K562 (cell line): ENCODE measurements around the gene R3HDM2. TPM values are rescaled to one million over a fixed set of nuclear protein-coding genes. Genes with fewer than 3 reads are reported as not detected.

ENCODE experiments used
- CHAMP1 ChIP-seq: fragments of 450-650 bp; IDR thresholded peaks from 2 replicates; pipeline ENCODE4 v1.6.1; 2016; ENCODE audit warnings: mild to moderate bottlenecking
- ESRRB ChIP-seq: fragments of 250-450 bp; sonication (Bioruptor Pico); IDR thresholded peaks from 2 replicates; pipeline ENCODE4 v1.5.0; 2020; ENCODE audit warnings: mild to moderate bottlenecking, moderate library complexity, borderline replicate concordance
- ETV5 ChIP-seq: sonication (generic); formaldehyde crosslinking; IDR thresholded peaks from 2 replicates; pipeline ENCODE4 v1.4.0; 2020; ENCODE audit warnings: low read depth, mild to moderate bottlenecking, missing genetic modification reagents
- FOXA3 ChIP-seq, 2 experiments: fragments of 450-650 bp in 1 of 2; sonication (generic) in 1 of 2; formaldehyde crosslinking; IDR thresholded peaks in 1 of 2; conservative IDR thresholded peaks in 1 of 2; 2 replicates each; pipeline versions ENCODE4 v1.4.0 to v1.8.0; 2020 to 2022; ENCODE audit warnings: mild to moderate bottlenecking in 2 of 2, missing genetic modification reagents in 1 of 2
- HDAC3 ChIP-seq: fragments of 450-650 bp; IDR thresholded peaks from 2 replicates; pipeline ENCODE4 v1.6.1; 2018; ENCODE audit warnings: borderline replicate concordance, mild to moderate bottlenecking, moderate library complexity; ENCODE audit not compliant: partially characterized antibody
- HDAC6 ChIP-seq: IDR thresholded peaks from 2 replicates; pipeline ENCODE4 v1.6.1; 2012; ENCODE audit warnings: low read depth, mild to moderate bottlenecking, control low read depth, inconsistent platforms, low read length, moderate library complexity
- KDM2B ChIP-seq: fragments of 250-450 bp; sonication (Bioruptor Pico); IDR thresholded peaks from 2 replicates; pipeline ENCODE4 v1.8.0; 2021; ENCODE audit warnings: mild to moderate bottlenecking, moderate library complexity
- L3MBTL2 ChIP-seq: fragments of 450-650 bp; IDR thresholded peaks from 2 replicates; pipeline ENCODE4 v1.6.1; 2016; ENCODE audit warnings: mild to moderate bottlenecking, moderate library complexity
- NUFIP1 ChIP-seq: fragments of 450-650 bp; IDR thresholded peaks from 2 replicates; pipeline ENCODE4 v1.6.1; 2018; ENCODE audit not compliant: partially characterized antibody
- SMAD1 ChIP-seq: fragments of 150-350 bp; IDR thresholded peaks from 2 replicates; pipeline ENCODE4 v1.6.1; 2014; ENCODE audit warnings: low read length, low read depth; ENCODE audit not compliant: partially characterized antibody
- SRSF7 ChIP-seq: fragments of 200-400 bp; formaldehyde crosslinking; optimal IDR thresholded peaks from 2 replicates; pipeline ENCODE3; 2017; ENCODE audit warnings: mild to moderate bottlenecking, low read depth, low read length
- TARDBP ChIP-seq: fragments of 450-650 bp; IDR thresholded peaks from 2 replicates; pipeline ENCODE4 v1.6.1; 2016
- THRAP3 ChIP-seq: fragments of 450-650 bp; IDR thresholded peaks from 2 replicates; pipeline ENCODE4 v1.6.1; 2016; ENCODE audit warnings: mild to moderate bottlenecking, inconsistent platforms, borderline replicate concordance
- TRIM28 ChIP-seq: fragments of 450-650 bp; IDR thresholded peaks from 2 replicates; pipeline ENCODE4 v1.6.1; 2017
- WHSC1 ChIP-seq: IDR thresholded peaks from one replicate; pipeline ENCODE4 v1.6.1; 2012; ENCODE audit warnings: low read length, control low read depth, inconsistent platforms
- ZBTB26 ChIP-seq: fragments of 450-650 bp; formaldehyde crosslinking; IDR thresholded peaks from 2 replicates; pipeline ENCODE4 v1.4.0; 2022; ENCODE audit warnings: missing genetic modification characterization
- ZNF175 ChIP-seq: fragments of 200-800 bp; sonication (Bioruptor generic); IDR thresholded peaks from 2 replicates; pipeline ENCODE4 v1.6.1; 2016; ENCODE audit warnings: low read depth, mild to moderate bottlenecking, missing genetic modification characterization, missing compliant biosample characterization
- ZNF586 ChIP-seq: fragments of 450-650 bp; formaldehyde crosslinking; conservative IDR thresholded peaks from 2 replicates; pipeline ENCODE4 v1.4.0; 2020; ENCODE audit warnings: mild to moderate bottlenecking, moderate library complexity
- ZNF695 ChIP-seq: fragments of 450-650 bp; formaldehyde crosslinking; IDR thresholded peaks from 2 replicates; pipeline ENCODE4 v1.4.0; 2020; ENCODE audit warnings: mild to moderate bottlenecking, moderate library complexity
- ZNF696 ChIP-seq: fragments of 250-450 bp; sonication (Bioruptor Pico); conservative IDR thresholded peaks from 2 replicates; pipeline ENCODE4 v1.4.0; 2020; ENCODE audit warnings: mild to moderate bottlenecking, moderate library complexity
- polyA plus RNA-seq, 8 experiments: library from polyadenylated mRNA; depleted of rRNA in 4 of 8; stranded (reverse) in 5 of 8; unstranded in 3 of 8; fragments of >200 nt; fragmentation: Nextera tagmentation in 2 of 8; fragmentation: Illumina TruSeq in 1 of 8; extraction: Ambion mirVana in 2 of 8; extraction: Trizol in 1 of 8; gene quantifications; 2 replicates each; pipeline versions ENCODE4 v1.2.1 to v1.2.3, GENCODE V29; 2011 to 2014; ENCODE audit warnings: inconsistent platforms in 1 of 8, missing spikeins in 1 of 8
- total RNA-seq, 7 experiments: library from RNA; depleted of rRNA in 6 of 7; stranded (reverse); fragments of >200 nt in 6 of 7; fragmentation: Illumina TruSeq in 2 of 7; extraction: Trizol in 2 of 7; gene quantifications; 2 replicates each; pipeline versions ENCODE4 v1.2.1 to v1.2.3, GENCODE V29; 2011 to 2021; ENCODE audit warnings: low replicate concordance in 1 of 7
- TF ChIP-seq, protein P1 (sequence below): fragments of 250-450 bp; sonication (Bioruptor Pico); IDR thresholded peaks from 2 replicates; pipeline ENCODE4 v1.8.0; 2021; ENCODE audit warnings: moderate library complexity, mild to moderate bottlenecking, inconsistent platforms
- TF ChIP-seq, protein P2 (sequence below): fragments of 250-450 bp; sonication (Bioruptor Pico); IDR thresholded peaks from 2 replicates; pipeline ENCODE4 v1.8.0; 2021; ENCODE audit warnings: borderline replicate concordance, mild to moderate bottlenecking, moderate library complexity; ENCODE audit not compliant: poor library complexity, severe bottlenecking
- TF ChIP-seq, protein P3 (sequence below): fragments of 450-650 bp; conservative IDR thresholded peaks from 2 replicates; pipeline ENCODE4 v1.6.1; 2016; ENCODE audit warnings: missing genetic modification characterization, low read depth, mild to moderate bottlenecking, control low read depth, missing compliant biosample characterization

R3HDM2 gene
- total and polyA plus RNA-seq, 9 of the 15 experiments (the other 6 are each of a cell fraction or from before 2014, with no cell fraction given): 3.3 to 18.8 (median 9.0) TPM

- TF ChIP-seq ZNF175 (CRISPR knock-in tag) (peak; percentile 55; the same call in 1 of the 2 replicates), L3MBTL2 (peak; percentile 89), FOXA3 (CRISPR knock-in tag; conservative IDR thresholded peaks at IDR 0.05 in 1 of 2, IDR thresholded peaks at IDR 0.05 in 1 of 2) (no peak), ZNF586 (no peak), KDM2B (no peak), WHSC1 (no peak), ZNF695 (CRISPR knock-in tag) (no peak), HDAC6 (no peak), ZBTB26 (CRISPR knock-in tag) (no peak), ETV5 (CRISPR knock-in tag) (no peak), NUFIP1 (no peak), SRSF7 (no peak), TRIM28 (no peak), HDAC3 (no peak), CHAMP1 (0 out of 2 replicates have a peak, but pooled peaks have one; percentile 45), THRAP3 (no peak), TARDBP (no peak), ESRRB (CRISPR knock-in tag) (no peak), SMAD1 (no peak), ZNF696 (CRISPR knock-in tag) (no peak)
- TF ChIP-seq, protein P1, sequence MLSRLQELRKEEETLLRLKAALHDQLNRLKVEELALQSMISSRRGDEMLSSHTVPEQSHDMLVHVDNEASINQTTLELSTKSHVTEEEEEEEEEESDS (CRISPR knock-in tag): no peak
- TF ChIP-seq, protein P2, sequence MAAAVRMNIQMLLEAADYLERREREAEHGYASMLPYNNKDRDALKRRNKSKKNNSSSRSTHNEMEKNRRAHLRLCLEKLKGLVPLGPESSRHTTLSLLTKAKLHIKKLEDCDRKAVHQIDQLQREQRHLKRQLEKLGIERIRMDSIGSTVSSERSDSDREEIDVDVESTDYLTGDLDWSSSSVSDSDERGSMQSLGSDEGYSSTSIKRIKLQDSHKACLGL (CRISPR knock-in tag): no peak
- TF ChIP-seq, protein P3, sequence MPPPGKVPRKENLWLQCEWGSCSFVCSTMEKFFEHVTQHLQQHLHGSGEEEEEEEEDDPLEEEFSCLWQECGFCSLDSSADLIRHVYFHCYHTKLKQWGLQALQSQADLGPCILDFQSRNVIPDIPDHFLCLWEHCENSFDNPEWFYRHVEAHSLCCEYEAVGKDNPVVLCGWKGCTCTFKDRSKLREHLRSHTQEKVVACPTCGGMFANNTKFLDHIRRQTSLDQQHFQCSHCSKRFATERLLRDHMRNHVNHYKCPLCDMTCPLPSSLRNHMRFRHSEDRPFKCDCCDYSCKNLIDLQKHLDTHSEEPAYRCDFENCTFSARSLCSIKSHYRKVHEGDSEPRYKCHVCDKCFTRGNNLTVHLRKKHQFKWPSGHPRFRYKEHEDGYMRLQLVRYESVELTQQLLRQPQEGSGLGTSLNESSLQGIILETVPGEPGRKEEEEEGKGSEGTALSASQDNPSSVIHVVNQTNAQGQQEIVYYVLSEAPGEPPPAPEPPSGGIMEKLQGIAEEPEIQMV (tag): no peak
Observed at GRCh38 chr12:57377103-57377840, 53.6 kb downstream of the R3HDM2 start (continued).
